GM23338 (cell line): ENCODE results near the gene CAPN15. TPM values are rescaled to one million over a fixed set of nuclear protein-coding genes. Genes with fewer than 3 reads are reported as not detected.

Experiments
- ATAC-seq: fragments of 200-7000 bp; cut with Tn5 transposase; 3 replicates; pipeline ENCODE4 v1.9.1; 2020
- DNase-seq: peaks from one replicate; pipeline ENCODE4 v3.0.0-alpha.2; 2015; ENCODE audit warnings: low spot score
- H2AFZ ChIP-seq: fragments of 200-600 bp; sonication (generic); 2 replicates; pipeline ENCODE4 v1.8.0; 2016; ENCODE audit warnings: antibody characterized with exemption, mild to moderate bottlenecking, moderate library complexity
- H3F3A ChIP-seq: fragments of 200-600 bp; sonication (generic); replicated peaks from 2 replicates; pipeline ENCODE4 v1.8.0; 2017; ENCODE audit warnings: antibody characterized with exemption, mixed run types, low read depth
- H3K27ac ChIP-seq: fragments of 200-600 bp; sonication (generic); 2 replicates; pipeline ENCODE4 v1.6.1; 2016; ENCODE audit warnings: low read depth
- H3K27me3 ChIP-seq: fragments of 200-600 bp; sonication (generic); 2 replicates; pipeline ENCODE4 v1.8.0; 2016; ENCODE audit warnings: mild to moderate bottlenecking, mixed run types, moderate library complexity; ENCODE audit not compliant: insufficient read depth
- H3K36me3 ChIP-seq: fragments of 200-600 bp; sonication (generic); 2 replicates; pipeline ENCODE4 v1.8.0; 2016; ENCODE audit warnings: mild to moderate bottlenecking; ENCODE audit not compliant: insufficient read depth
- H3K4me1 ChIP-seq: fragments of 200-600 bp; sonication (generic); 2 replicates; pipeline ENCODE4 v1.8.0; 2016; ENCODE audit warnings: mild to moderate bottlenecking, moderate library complexity; ENCODE audit not compliant: insufficient read depth
- H3K4me2 ChIP-seq: fragments of 200-600 bp; sonication (generic); 2 replicates; pipeline ENCODE4 v1.7.1; 2017; ENCODE audit warnings: mixed run types
- H3K4me3 ChIP-seq: fragments of 200-600 bp; sonication (generic); 2 replicates; pipeline ENCODE4 v1.6.1; 2016; ENCODE audit warnings: mixed run types
- H3K79me2 ChIP-seq: fragments of 200-600 bp; sonication (generic); replicated peaks from 2 replicates; pipeline ENCODE4 v1.8.0; 2017; ENCODE audit warnings: mild to moderate bottlenecking; ENCODE audit not compliant: insufficient read depth
- H3K9me2 ChIP-seq: fragments of 200-600 bp; sonication (generic); 2 replicates; pipeline ENCODE4 v1.8.0; 2017; ENCODE audit not compliant: insufficient read depth
- H4K20me1 ChIP-seq: fragments of 200-600 bp; sonication (generic); replicated peaks from 2 replicates; pipeline ENCODE4 v1.8.0; 2017; ENCODE audit warnings: mild to moderate bottlenecking; ENCODE audit not compliant: insufficient read depth
- H3K27ac Mint-ChIP-seq: 2 replicates; pipeline ENCODE4 v1.8.0; 2020; ENCODE audit warnings: inconsistent platforms, mild to moderate bottlenecking, moderate library complexity, mixed read lengths
- H3K27me3 Mint-ChIP-seq: 3 replicates; pipeline ENCODE4 v1.8.0; 2022; ENCODE audit warnings: low read depth, mild to moderate bottlenecking, moderate library complexity, mixed read lengths, inconsistent platforms; ENCODE audit not compliant: insufficient read depth, poor library complexity
- H3K36me3 Mint-ChIP-seq: 3 replicates; pipeline ENCODE4 v1.8.0; 2021; ENCODE audit warnings: low read depth, mild to moderate bottlenecking, inconsistent platforms, moderate library complexity, mixed read lengths
- H3K4me1 Mint-ChIP-seq: 3 replicates; pipeline ENCODE4 v1.8.0; 2020; ENCODE audit warnings: mild to moderate bottlenecking, inconsistent platforms, mixed read lengths
- H3K4me3 Mint-ChIP-seq: 3 replicates; pipeline ENCODE4 v1.8.0; 2021; ENCODE audit warnings: moderate library complexity, mild to moderate bottlenecking, inconsistent platforms, mixed read lengths
- H3K9me3 Mint-ChIP-seq: 3 replicates; pipeline ENCODE4 v1.8.0; 2020; ENCODE audit warnings: moderate library complexity, mild to moderate bottlenecking, inconsistent platforms, mixed read lengths
- CREB1 ChIP-seq: fragments of 250-450 bp; sonication (Bioruptor Pico); IDR thresholded peaks from 2 replicates; pipeline ENCODE4 v1.5.0; 2020; ENCODE audit warnings: low read depth, mild to moderate bottlenecking, moderate library complexity
- CTCF ChIP-seq, 2 experiments: fragments of 200-600 bp in 1 of 2; sonication (generic) in 1 of 2; conservative IDR thresholded peaks; 2 replicates each; pipeline versions ENCODE4 v1.5.1 to v1.6.1; 2016 to 2017; ENCODE audit warnings: antibody characterized with exemption in 2 of 2, low read depth in 2 of 2, mild to moderate bottlenecking in 2 of 2, moderate library complexity in 1 of 2
- EZH2 ChIP-seq: fragments of 200-600 bp; sonication (generic); IDR thresholded peaks from one replicate; pipeline ENCODE4 v1.8.0; 2017; ENCODE audit warnings: antibody characterized with exemption, mild to moderate bottlenecking, low read depth; ENCODE audit not compliant: unreplicated experiment
- EZH2phosphoT487 ChIP-seq: fragments of 200-600 bp; sonication (generic); IDR thresholded peaks from one replicate; pipeline ENCODE4 v1.8.1; 2018; ENCODE audit warnings: antibody characterized with exemption; ENCODE audit not compliant: unreplicated experiment
- JUNB ChIP-seq: IDR thresholded peaks from one replicate; pipeline ENCODE4 v1.6.1; 2016; ENCODE audit warnings: antibody characterized with exemption; ENCODE audit not compliant: unreplicated experiment
- NANOG ChIP-seq: IDR thresholded peaks from 2 replicates; pipeline ENCODE4 v1.6.1; 2016; ENCODE audit warnings: antibody characterized with exemption, borderline replicate concordance
- POLR2AphosphoS5 ChIP-seq: IDR thresholded peaks from 2 replicates; pipeline ENCODE4 v1.6.1; 2016; ENCODE audit warnings: antibody characterized with exemption, low read depth
- STAT1 ChIP-seq: IDR thresholded peaks from one replicate; pipeline ENCODE4 v1.6.1; 2016; ENCODE audit warnings: antibody characterized with exemption; ENCODE audit not compliant: unreplicated experiment
- ZNF114 ChIP-seq: fragments of 250-450 bp; sonication (Bioruptor Pico); IDR thresholded peaks from 2 replicates; pipeline ENCODE4 v1.5.0; 2020; ENCODE audit warnings: mild to moderate bottlenecking, moderate library complexity
- ZNF462 ChIP-seq: fragments of 250-450 bp; sonication (Bioruptor Pico); IDR thresholded peaks from 2 replicates; pipeline ENCODE4 v1.5.0; 2020; ENCODE audit warnings: mild to moderate bottlenecking, moderate library complexity
- polyA plus RNA-seq: library from polyadenylated mRNA; unstranded; fragments of >200 nt; fragmentation: Nextera tagmentation; extraction: Ambion mirVana; gene quantifications from 2 replicates; pipeline ENCODE4 v1.2.1, GENCODE V29; 2016
- total RNA-seq: library from RNA; depleted of rRNA; stranded (reverse); fragments of >200 nt; shearing (Covaris generic); gene quantifications from 2 replicates; pipeline ENCODE4 v1.2.3, GENCODE V29; 2014
- TF ChIP-seq, protein P1 (sequence below): IDR thresholded peaks from 2 replicates; pipeline ENCODE4 v1.6.1; 2016; ENCODE audit warnings: antibody characterized with exemption
- TF ChIP-seq, protein P2 (sequence below): IDR thresholded peaks from one replicate; pipeline ENCODE4 v1.6.1; 2018; ENCODE audit warnings: antibody characterized with exemption; ENCODE audit not compliant: unreplicated experiment

The CAPN15 gene
- total and polyA plus RNA-seq, 2 experiments from 2014 or later = 27.3 to 164 TPM

DNA sequence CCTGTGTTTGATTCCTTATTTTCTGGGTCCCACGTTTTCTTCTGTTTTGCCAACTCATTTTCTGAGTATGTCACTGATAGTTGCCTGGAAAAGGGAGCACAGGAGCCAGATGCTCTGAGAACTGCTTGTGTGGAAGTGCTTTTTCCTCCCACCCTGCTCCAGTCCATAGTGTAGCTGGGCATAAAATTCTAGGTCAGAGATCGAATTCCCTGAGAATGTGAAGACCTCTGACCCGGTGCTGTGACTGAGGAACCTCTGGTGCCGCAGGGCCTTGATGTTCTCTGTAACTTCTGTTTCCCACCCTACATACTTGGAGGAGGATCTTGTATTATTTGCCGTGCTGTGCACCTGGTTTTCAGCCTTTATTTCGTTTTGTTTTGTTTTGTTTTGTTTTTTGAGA lies 19.5 kb upstream of the CAPN15 start:
- Histone ChIP-seq H2AFZ (no peak overlapping the region), H3K79me2 (no peaks in the 10 kb centered on the region), H3F3A (0 out of 2 replicates have a peak, but pooled peaks cover 3% of the 10 kb centered on the region), H3K9me2 (no peaks in the 10 kb centered on the region), H3K27ac (no peak overlapping the region), H4K20me1 (no peaks in the 10 kb centered on the region), H3K36me3 (no peaks in the 10 kb centered on the region), H3K4me1 (no peaks in the 10 kb centered on the region), H3K4me3 (no peak overlapping the region), H3K27me3 (no peaks in the 10 kb centered on the region), H3K4me2 (no peak overlapping the region)
- H3K27me3 Mint-ChIP-seq = peaks cover 8% of the 10 kb centered on the region
- ATAC-seq (no peak), DNase-seq (no peak)
- peaks cover 3% of the 10 kb centered on the region; the same call in 1 of the 3 replicates for H3K36me3 Mint-ChIP-seq
- H3K9me3 Mint-ChIP-seq = no peaks in the 10 kb centered on the region
- no peaks in the 10 kb centered on the region; the same call in 2 of the 3 replicates for H3K4me1 Mint-ChIP-seq
- TF ChIP-seq, protein P1, sequence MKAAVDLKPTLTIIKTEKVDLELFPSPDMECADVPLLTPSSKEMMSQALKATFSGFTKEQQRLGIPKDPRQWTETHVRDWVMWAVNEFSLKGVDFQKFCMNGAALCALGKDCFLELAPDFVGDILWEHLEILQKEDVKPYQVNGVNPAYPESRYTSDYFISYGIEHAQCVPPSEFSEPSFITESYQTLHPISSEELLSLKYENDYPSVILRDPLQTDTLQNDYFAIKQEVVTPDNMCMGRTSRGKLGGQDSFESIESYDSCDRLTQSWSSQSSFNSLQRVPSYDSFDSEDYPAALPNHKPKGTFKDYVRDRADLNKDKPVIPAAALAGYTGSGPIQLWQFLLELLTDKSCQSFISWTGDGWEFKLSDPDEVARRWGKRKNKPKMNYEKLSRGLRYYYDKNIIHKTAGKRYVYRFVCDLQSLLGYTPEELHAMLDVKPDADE = no peak
- TF ChIP-seq JUNB = no peak
- no peak for TF ChIP-seq EZH2phosphoT487
- TF ChIP-seq EZH2 = no peak
- no peak for TF ChIP-seq CTCF (conservative IDR thresholded peaks at IDR 0.05; ENCODE audit: low read depth in 2 of 2)
- no peak for TF ChIP-seq ZNF114 (CRISPR knock-in tag)
- TF ChIP-seq POLR2AphosphoS5 = no peak
- TF ChIP-seq ZNF462 = no peak
- no peak for TF ChIP-seq CREB1 (CRISPR knock-in tag)
- TF ChIP-seq, protein P2, sequence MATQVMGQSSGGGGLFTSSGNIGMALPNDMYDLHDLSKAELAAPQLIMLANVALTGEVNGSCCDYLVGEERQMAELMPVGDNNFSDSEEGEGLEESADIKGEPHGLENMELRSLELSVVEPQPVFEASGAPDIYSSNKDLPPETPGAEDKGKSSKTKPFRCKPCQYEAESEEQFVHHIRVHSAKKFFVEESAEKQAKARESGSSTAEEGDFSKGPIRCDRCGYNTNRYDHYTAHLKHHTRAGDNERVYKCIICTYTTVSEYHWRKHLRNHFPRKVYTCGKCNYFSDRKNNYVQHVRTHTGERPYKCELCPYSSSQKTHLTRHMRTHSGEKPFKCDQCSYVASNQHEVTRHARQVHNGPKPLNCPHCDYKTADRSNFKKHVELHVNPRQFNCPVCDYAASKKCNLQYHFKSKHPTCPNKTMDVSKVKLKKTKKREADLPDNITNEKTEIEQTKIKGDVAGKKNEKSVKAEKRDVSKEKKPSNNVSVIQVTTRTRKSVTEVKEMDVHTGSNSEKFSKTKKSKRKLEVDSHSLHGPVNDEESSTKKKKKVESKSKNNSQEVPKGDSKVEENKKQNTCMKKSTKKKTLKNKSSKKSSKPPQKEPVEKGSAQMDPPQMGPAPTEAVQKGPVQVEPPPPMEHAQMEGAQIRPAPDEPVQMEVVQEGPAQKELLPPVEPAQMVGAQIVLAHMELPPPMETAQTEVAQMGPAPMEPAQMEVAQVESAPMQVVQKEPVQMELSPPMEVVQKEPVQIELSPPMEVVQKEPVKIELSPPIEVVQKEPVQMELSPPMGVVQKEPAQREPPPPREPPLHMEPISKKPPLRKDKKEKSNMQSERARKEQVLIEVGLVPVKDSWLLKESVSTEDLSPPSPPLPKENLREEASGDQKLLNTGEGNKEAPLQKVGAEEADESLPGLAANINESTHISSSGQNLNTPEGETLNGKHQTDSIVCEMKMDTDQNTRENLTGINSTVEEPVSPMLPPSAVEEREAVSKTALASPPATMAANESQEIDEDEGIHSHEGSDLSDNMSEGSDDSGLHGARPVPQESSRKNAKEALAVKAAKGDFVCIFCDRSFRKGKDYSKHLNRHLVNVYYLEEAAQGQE = no peak
- TF ChIP-seq STAT1 = no peak
- TF ChIP-seq NANOG = no peak
- H3K4me3 Mint-ChIP-seq = no peak overlapping the region
- no peak overlapping the region for H3K27ac Mint-ChIP-seq
